Stimulated activated CD4-positive, alpha-beta T cell treated with anti-CD3 and anti-CD28 coated beads, TNF-alpha, amount 100 ng/mL, for 24 hours (primary cell): ENCODE data around the gene SORD.
A peak's percentile ranks its signal among the peaks of the same experiment; 100 is the strongest.
"Not testable (repeated sequence)": the region's sequence is repeated elsewhere in the genome, so short reads cannot be mapped to it uniquely, and the experiment has no call there.

Experiments
- DNase-seq, 3 experiments: peaks; one replicate each; pipeline ENCODE4 v3.0.0-alpha.2; 2020; ENCODE audit warnings: low read depth in 3 of 3

The SORD gene

GRCh38 chr15:45024649-45025048 lies 1.7 kb downstream of the SORD start:
- not testable (repeated sequence) for DNase-seq

- not testable (repeated sequence) for DNase-seq
Observed at GRCh38 chr15:45025627-45026026, 2.6 kb downstream of the SORD start.

GRCh38 chr15:45026651-45027190 lies 3.7 kb downstream of the SORD start:
- no peak for DNase-seq

- DNase-seq, result no peak
Observed at GRCh38 chr15:45027220-45027619, 4.2 kb downstream of the SORD start.

- no peak for DNase-seq
Observed at GRCh38 chr15:45030743-45031142, 7.7 kb downstream of the SORD start.

- not testable (repeated sequence) for DNase-seq
Observed at GRCh38 chr15:45031522-45032028, 8.6 kb downstream of the SORD start.

- not testable (repeated sequence) for DNase-seq
Observed at GRCh38 chr15:45032501-45032900, 9.5 kb downstream of the SORD start.

- not testable (repeated sequence) for DNase-seq
Observed at GRCh38 chr15:45034087-45034486, 11.1 kb downstream of the SORD start.

- DNase-seq, result not testable (repeated sequence)
Observed at GRCh38 chr15:45034600-45035375, 11.8 kb downstream of the SORD start.

- DNase-seq, result peak; percentile 28 to 65 (median 52)
Observed at GRCh38 chr15:45036812-45037781, 14.1 kb downstream of the SORD start.

- DNase-seq, result no peak
Observed at GRCh38 chr15:45037936-45038335, 14.9 kb downstream of the SORD start.

- DNase-seq, result not testable (repeated sequence)
Observed at GRCh38 chr15:45040396-45040795, 17.4 kb downstream of the SORD start.

GRCh38 chr15:45041538-45041937 lies 18.5 kb downstream of the SORD start:
- DNase-seq, result not testable (repeated sequence)

- DNase-seq, result not testable (repeated sequence)
Observed at GRCh38 chr15:45042859-45043258, 19.9 kb downstream of the SORD start.

GRCh38 chr15:45044270-45044669 lies 21.3 kb downstream of the SORD start:
- DNase-seq, result not testable (repeated sequence)

GRCh38 chr15:45048449-45048793 lies 25.4 kb downstream of the SORD start:
- DNase-seq, result not testable (repeated sequence)

GRCh38 chr15:45048794-45049631 lies 26.0 kb downstream of the SORD start:
- DNase-seq, result no peak

GRCh38 chr15:45050587-45050986 lies 27.6 kb downstream of the SORD start:
- no peak for DNase-seq

GRCh38 chr15:45052676-45053075 lies 29.7 kb downstream of the SORD start:
- not testable (repeated sequence) for DNase-seq

- DNase-seq, result not testable (repeated sequence)
Observed at GRCh38 chr15:45058690-45059675, 36.0 kb downstream of the SORD start.
